Measurements from ENCODE around the gene PEAK1.

GRCh38 chr15:77068633-77069032, 351.3 kb downstream of the PEAK1 start:
- TF ChIP-seq GATA2 (IDR thresholded peaks at IDR 0.05; ENCODE audit: low read depth, low read length) (no peak), GATA3 (IDR thresholded peaks at IDR 0.05; ENCODE audit: low read depth, low read length) (no peak)

All from SH-SY5Y (cell line).